Adrenal gland (tissue), 5 donors: ENCODE data around the gene EHBP1.

Experiments used
- CTCF ChIP-seq, 6 experiments: fragments of 450-650 bp in 4 of 6; fragments of 200-600 bp in 2 of 6; sonication (generic) in 1 of 6; IDR thresholded peaks; 1 replicate in 5 of 6; 2 replicates in 1 of 6; pipeline versions ENCODE4 v1.5.1 to v1.8.0; 2016 to 2021; ENCODE audit warnings: antibody characterized with exemption in 6 of 6, mild to moderate bottlenecking in 2 of 6, moderate library complexity in 1 of 6
- POLR2A ChIP-seq, 2 donors: fragments of 450-650 bp; IDR thresholded peaks; one replicate each; pipeline ENCODE4 v1.6.1; 2017; ENCODE audit warnings: antibody characterized with exemption in 2 of 2, mild to moderate bottlenecking in 2 of 2, moderate library complexity in 1 of 2
- donor health status: DM: no; HTN: no; CAD: no.

GRCh38 chr2:62941413-62941812, 235.9 kb downstream of the EHBP1 start:
- TF ChIP-seq CTCF (IDR thresholded peaks at IDR 0.05) (no peak), POLR2A (IDR thresholded peaks at IDR 0.05) (no peak)
